ENCODE measurements around the gene TRIM42. TPM values are rescaled to one million over a fixed set of nuclear protein-coding genes. Genes with fewer than 3 reads are reported as not detected.

Gene TRIM42
- total RNA-seq, 1 donor from 2014 or later, result not detected

GRCh38 chr3:140715035-140715434 lies 37.2 kb downstream of the TRIM42 start:
- Mint-ChIP-seq H3K36me3 (ENCODE audit: low read depth, unreplicated experiment) (no peaks in the 10 kb centered on the region), H3K4me3 (ENCODE audit: unreplicated experiment) (no peak overlapping the region), H3K4me1 (ENCODE audit: unreplicated experiment) (no peaks in the 10 kb centered on the region), H3K9me3 (ENCODE audit: unreplicated experiment) (no peaks in the 10 kb centered on the region), H3K27me3 (ENCODE audit: unreplicated experiment) (no peaks in the 10 kb centered on the region), H3K27ac (ENCODE audit: unreplicated experiment) (no peak overlapping the region)
- DNase-seq (ENCODE audit: low spot score), result no peak
- no peak for TF ChIP-seq CTCF (IDR thresholded peaks at IDR 0.05; ENCODE audit: unreplicated experiment)

- H3K27ac Mint-ChIP-seq (ENCODE audit: unreplicated experiment), result no peak overlapping the region
- no peak for TF ChIP-seq CTCF (IDR thresholded peaks at IDR 0.05; ENCODE audit: unreplicated experiment)
- no peak overlapping the region for H3K4me3 Mint-ChIP-seq (ENCODE audit: unreplicated experiment)
- H3K4me1 Mint-ChIP-seq (ENCODE audit: unreplicated experiment), result no peaks in the 10 kb centered on the region
- peaks cover 2% of the 10 kb centered on the region for H3K27me3 Mint-ChIP-seq (ENCODE audit: unreplicated experiment)
- H3K9me3 Mint-ChIP-seq (ENCODE audit: unreplicated experiment), result no peaks in the 10 kb centered on the region
- no peaks in the 10 kb centered on the region for H3K36me3 Mint-ChIP-seq (ENCODE audit: low read depth, unreplicated experiment)
- DNase-seq (ENCODE audit: low spot score), result no peak
Observed at GRCh38 chr3:140717921-140718320, 40.1 kb downstream of the TRIM42 start.

- Mint-ChIP-seq H3K27me3 (ENCODE audit: unreplicated experiment) (peaks cover 2% of the 10 kb centered on the region), H3K27ac (ENCODE audit: unreplicated experiment) (no peak overlapping the region), H3K4me1 (ENCODE audit: unreplicated experiment) (no peaks in the 10 kb centered on the region), H3K4me3 (ENCODE audit: unreplicated experiment) (no peak overlapping the region), H3K36me3 (ENCODE audit: low read depth, unreplicated experiment) (no peaks in the 10 kb centered on the region), H3K9me3 (ENCODE audit: unreplicated experiment) (no peaks in the 10 kb centered on the region)
- DNase-seq (ENCODE audit: low spot score), result no peak
- TF ChIP-seq CTCF (IDR thresholded peaks at IDR 0.05; ENCODE audit: unreplicated experiment), result no peak
Observed at GRCh38 chr3:140719841-140720614, 42.2 kb downstream of the TRIM42 start.

- Mint-ChIP-seq H3K9me3 (ENCODE audit: unreplicated experiment) (no peaks in the 10 kb centered on the region), H3K27me3 (ENCODE audit: unreplicated experiment) (peaks cover 2% of the 10 kb centered on the region), H3K4me3 (ENCODE audit: unreplicated experiment) (no peak overlapping the region), H3K4me1 (ENCODE audit: unreplicated experiment) (no peaks in the 10 kb centered on the region), H3K36me3 (ENCODE audit: low read depth, unreplicated experiment) (no peaks in the 10 kb centered on the region), H3K27ac (ENCODE audit: unreplicated experiment) (no peak overlapping the region)
- TF ChIP-seq CTCF (IDR thresholded peaks at IDR 0.05; ENCODE audit: unreplicated experiment), result no peak
- no peak for DNase-seq (ENCODE audit: low spot score)
Observed at GRCh38 chr3:140723576-140723975, 45.7 kb downstream of the TRIM42 start.
